Calu3 (cell line): ENCODE data around the gene CCDC6. TPM values are rescaled to one million over a fixed set of nuclear protein-coding genes. Genes with fewer than 3 reads are reported as not detected.

Experiments used
- BruUV-seq: library from RNA; stranded (reverse); fragments of 400-500 nt; replicated peaks from 2 replicates; lab custom pipeline; 2021; lab: Mats Ljungman, UMichigan
- CTCF ChIA-PET: fragments of 300-600 bp; sonication (Branson Sonifier 250); formaldehyde crosslinking; loops from one replicate; lab custom pipeline; 2022; ENCODE audit warnings: antibody characterized with exemption; lab: Charles Lee
- DNase-seq: peaks from one replicate; pipeline ENCODE4 v3.0.0; 2022
- H3K27ac Mint-ChIP-seq: one replicate; pipeline ENCODE4 v1.8.0; 2022; ENCODE audit warnings: mixed read lengths; ENCODE audit not compliant: unreplicated experiment
- H3K27me3 Mint-ChIP-seq: one replicate; pipeline ENCODE4 v1.8.0; 2022; ENCODE audit warnings: mixed read lengths; ENCODE audit not compliant: unreplicated experiment
- H3K36me3 Mint-ChIP-seq: one replicate; pipeline ENCODE4 v1.8.0; 2022; ENCODE audit warnings: mild to moderate bottlenecking, moderate library complexity, mixed read lengths; ENCODE audit not compliant: insufficient read depth, unreplicated experiment
- H3K4me1 Mint-ChIP-seq: one replicate; pipeline ENCODE4 v1.8.0; 2022; ENCODE audit warnings: mild to moderate bottlenecking, low read depth, mixed read lengths; ENCODE audit not compliant: unreplicated experiment
- H3K4me3 Mint-ChIP-seq: one replicate; pipeline ENCODE4 v1.8.0; 2022; ENCODE audit warnings: mild to moderate bottlenecking, low read depth, moderate library complexity, mixed read lengths; ENCODE audit not compliant: unreplicated experiment
- H3K9me3 Mint-ChIP-seq: one replicate; pipeline ENCODE4 v1.8.0; 2022; ENCODE audit warnings: low read depth, mixed read lengths; ENCODE audit not compliant: unreplicated experiment
- intact Hi-C: fragments of 100-400 bp; cut with micrococcal nuclease; formaldehyde crosslinking; loops from one replicate; pipeline ENCODE4 v1.10.0; 2022; ENCODE audit not compliant: unreplicated experiment
- total RNA-seq: library from RNA; stranded (reverse); gene quantifications from 2 replicates; pipeline ENCODE4 v1.2.3, GENCODE V29; 2022
- TF ChIP-seq, protein P1 (sequence below): fragments of 200-600 bp; IDR thresholded peaks from one replicate; pipeline ENCODE4 v1.8.0; 2022; ENCODE audit warnings: antibody characterized with exemption; ENCODE audit not compliant: unreplicated experiment

CCDC6 gene
- total RNA-seq, 1 experiment from 2014 or later: 115 TPM

DNA sequence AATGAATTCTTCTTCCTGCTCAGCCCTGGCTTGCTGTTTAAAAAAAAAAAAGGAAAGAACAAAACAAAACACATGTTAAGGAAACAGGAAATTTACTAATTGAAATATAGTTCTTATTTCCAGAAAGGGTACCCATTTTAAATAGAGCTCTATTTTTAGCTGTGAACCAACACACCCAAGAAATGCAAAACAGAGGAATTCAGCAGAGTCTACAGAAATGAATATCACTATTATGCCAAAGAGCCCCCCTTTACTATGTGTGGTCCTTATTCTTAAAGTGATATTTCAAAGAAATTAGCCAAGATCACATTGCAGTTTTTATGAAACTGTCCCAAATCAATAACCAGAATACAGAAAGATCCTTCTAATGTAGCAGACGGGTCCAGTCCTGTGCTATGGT is 53.7 kb downstream of the CCDC6 start:
- no peak for DNase-seq
- no peak overlapping the region for H3K27ac Mint-ChIP-seq
- H3K27me3 Mint-ChIP-seq: no peaks in the 10 kb centered on the region
- H3K4me3 Mint-ChIP-seq: no peak overlapping the region
- no TSS peak for BruUV-seq
- CTCF ChIA-PET: no interaction called here
- H3K36me3 Mint-ChIP-seq: peaks cover 19% of the 10 kb centered on the region
- TF ChIP-seq, protein P1, sequence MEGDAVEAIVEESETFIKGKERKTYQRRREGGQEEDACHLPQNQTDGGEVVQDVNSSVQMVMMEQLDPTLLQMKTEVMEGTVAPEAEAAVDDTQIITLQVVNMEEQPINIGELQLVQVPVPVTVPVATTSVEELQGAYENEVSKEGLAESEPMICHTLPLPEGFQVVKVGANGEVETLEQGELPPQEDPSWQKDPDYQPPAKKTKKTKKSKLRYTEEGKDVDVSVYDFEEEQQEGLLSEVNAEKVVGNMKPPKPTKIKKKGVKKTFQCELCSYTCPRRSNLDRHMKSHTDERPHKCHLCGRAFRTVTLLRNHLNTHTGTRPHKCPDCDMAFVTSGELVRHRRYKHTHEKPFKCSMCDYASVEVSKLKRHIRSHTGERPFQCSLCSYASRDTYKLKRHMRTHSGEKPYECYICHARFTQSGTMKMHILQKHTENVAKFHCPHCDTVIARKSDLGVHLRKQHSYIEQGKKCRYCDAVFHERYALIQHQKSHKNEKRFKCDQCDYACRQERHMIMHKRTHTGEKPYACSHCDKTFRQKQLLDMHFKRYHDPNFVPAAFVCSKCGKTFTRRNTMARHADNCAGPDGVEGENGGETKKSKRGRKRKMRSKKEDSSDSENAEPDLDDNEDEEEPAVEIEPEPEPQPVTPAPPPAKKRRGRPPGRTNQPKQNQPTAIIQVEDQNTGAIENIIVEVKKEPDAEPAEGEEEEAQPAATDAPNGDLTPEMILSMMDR: no peak
- H3K4me1 Mint-ChIP-seq: peaks cover 22% of the 10 kb centered on the region
- intact Hi-C loops: no loop called here
- peaks cover 2% of the 10 kb centered on the region for H3K9me3 Mint-ChIP-seq

DNA sequence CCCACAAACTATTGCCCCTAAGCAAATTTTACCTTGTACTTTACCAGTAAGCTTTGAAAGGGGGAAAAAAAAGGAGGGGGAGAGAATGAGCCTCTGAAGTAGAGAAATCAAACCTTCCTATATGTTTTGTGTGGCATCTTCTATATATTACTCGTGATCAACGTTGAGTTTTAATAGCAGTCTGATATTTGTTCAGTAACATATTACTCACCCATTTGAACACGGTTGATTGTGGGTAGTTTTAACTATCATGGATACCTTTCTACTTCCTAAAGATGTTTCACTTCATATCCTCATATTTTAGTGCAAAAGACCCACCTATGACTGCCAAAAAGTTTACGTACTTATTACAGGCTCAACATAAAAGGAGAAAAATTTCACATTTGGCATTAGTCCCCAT is 54.5 kb downstream of the CCDC6 start:
- H3K9me3 Mint-ChIP-seq: peaks cover 2% of the 10 kb centered on the region
- H3K36me3 Mint-ChIP-seq: peaks cover 19% of the 10 kb centered on the region
- TF ChIP-seq, protein P1: no peak
- no peaks in the 10 kb centered on the region for H3K27me3 Mint-ChIP-seq
- no TSS peak for BruUV-seq
- no peak overlapping the region for H3K27ac Mint-ChIP-seq
- CTCF ChIA-PET: no interaction called here
- intact Hi-C loops: no loop called here
- DNase-seq: no peak
- H3K4me1 Mint-ChIP-seq: peaks cover 22% of the 10 kb centered on the region
- no peak overlapping the region for H3K4me3 Mint-ChIP-seq

DNA sequence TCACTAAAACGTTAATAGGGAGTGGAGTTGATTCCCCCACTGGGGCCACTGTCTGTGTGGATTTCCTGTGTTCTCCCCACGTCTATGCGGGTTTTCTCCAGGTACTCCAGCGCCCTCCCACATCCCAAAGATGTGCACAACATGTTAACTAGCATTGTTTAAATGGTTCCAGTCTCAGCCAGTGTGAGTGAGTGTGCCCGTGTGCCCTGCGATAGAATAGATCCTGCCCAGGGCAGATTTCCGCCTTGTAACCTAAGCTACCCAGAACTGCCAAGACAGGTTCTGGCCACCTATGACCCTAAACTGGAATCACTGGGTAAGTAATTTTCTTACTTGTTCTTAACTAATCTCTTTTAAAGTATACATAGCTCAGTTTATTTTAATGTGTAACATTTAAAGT is 58.5 kb downstream of the CCDC6 start:
- no peak overlapping the region for H3K4me3 Mint-ChIP-seq
- intact Hi-C loops: no loop called here
- H3K9me3 Mint-ChIP-seq: no peaks in the 10 kb centered on the region
- H3K4me1 Mint-ChIP-seq: peaks cover 24% of the 10 kb centered on the region
- CTCF ChIA-PET: no interaction called here
- no peaks in the 10 kb centered on the region for H3K27me3 Mint-ChIP-seq
- TF ChIP-seq, protein P1: no peak
- H3K27ac Mint-ChIP-seq: no peak overlapping the region
- no TSS peak for BruUV-seq
- H3K36me3 Mint-ChIP-seq: peaks cover 22% of the 10 kb centered on the region
- DNase-seq: no peak

DNA sequence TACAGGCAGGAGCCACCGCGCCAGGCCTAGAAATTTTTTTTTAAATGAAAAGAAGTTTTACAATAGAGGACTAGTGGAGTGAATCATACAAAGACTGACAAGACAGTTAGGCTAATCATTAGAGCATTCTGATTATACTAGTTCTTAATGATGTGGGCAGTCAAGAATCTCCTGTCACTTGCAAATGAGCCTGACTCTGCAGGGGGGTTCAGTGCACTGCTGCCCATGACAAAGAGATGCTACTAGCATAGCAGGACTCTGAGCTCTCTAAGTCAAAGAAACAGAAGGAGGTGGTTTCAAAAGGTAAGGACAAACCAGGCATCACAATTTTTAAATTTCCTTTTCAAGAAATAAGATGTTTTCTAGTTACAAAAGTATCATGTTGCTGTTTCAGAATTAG is 59.0 kb downstream of the CCDC6 start:
- H3K27me3 Mint-ChIP-seq: no peaks in the 10 kb centered on the region
- no peak for DNase-seq
- intact Hi-C loops: no loop called here
- peaks cover 19% of the 10 kb centered on the region for H3K4me1 Mint-ChIP-seq
- peaks cover 20% of the 10 kb centered on the region for H3K36me3 Mint-ChIP-seq
- no peak overlapping the region for H3K4me3 Mint-ChIP-seq
- CTCF ChIA-PET: no interaction called here
- no TSS peak for BruUV-seq
- TF ChIP-seq, protein P1: no peak
- no peaks in the 10 kb centered on the region for H3K9me3 Mint-ChIP-seq
- H3K27ac Mint-ChIP-seq: no peak overlapping the region
